DMS114 treated with DMSO at 0.1 percent for 48 hours (cell line): ENCODE data around the gene ADSL.
A peak's percentile ranks its signal among the peaks of the same experiment; 100 is the strongest.

Experiments used
- DNase-seq: peaks from one replicate; lab custom pipeline; 2025; ENCODE audit not compliant: unreplicated experiment; lab: John Stamatoyannopoulos, UW

Gene ADSL

DNA sequence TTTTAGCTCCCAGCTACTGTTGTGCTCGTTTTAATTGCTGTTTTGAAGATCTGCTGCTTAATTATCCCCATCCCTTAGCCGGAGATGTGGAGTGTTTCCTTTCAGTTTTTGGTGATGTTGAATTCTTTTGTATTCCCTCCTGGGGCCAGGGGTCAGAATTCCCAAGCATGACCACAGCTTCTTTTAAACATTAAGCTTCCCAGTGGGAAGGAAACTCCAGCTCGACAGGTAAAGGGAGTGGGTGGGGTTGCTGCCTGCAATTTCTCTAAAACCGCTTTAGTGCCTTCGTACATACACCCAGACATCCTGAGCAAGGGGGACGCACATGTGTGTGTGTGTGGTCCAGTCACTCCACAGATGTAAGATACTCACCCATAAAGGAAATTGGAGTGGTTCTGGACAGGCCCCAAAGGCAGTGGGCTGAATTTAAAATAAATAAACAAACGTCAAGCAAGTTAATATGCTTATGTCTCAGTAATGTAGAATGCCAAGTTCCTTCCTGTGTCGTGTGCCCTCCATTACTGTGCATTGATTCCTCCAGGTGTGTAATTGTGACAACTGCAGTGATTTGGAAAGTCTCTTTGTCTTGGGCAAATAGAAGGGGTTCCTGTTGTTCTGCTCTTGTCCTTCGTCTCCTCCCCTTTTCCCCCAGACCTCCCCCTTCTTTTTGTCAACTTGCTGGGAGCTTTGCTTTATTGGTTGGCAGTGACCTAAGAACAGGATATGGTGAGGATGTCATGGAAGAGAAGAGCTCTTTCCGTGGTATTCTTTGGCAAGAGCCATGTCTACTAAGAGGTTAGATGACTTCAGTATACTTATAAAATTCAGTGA, 19.2 kb upstream of the ADSL start:
- DNase-seq = no peak

DNA sequence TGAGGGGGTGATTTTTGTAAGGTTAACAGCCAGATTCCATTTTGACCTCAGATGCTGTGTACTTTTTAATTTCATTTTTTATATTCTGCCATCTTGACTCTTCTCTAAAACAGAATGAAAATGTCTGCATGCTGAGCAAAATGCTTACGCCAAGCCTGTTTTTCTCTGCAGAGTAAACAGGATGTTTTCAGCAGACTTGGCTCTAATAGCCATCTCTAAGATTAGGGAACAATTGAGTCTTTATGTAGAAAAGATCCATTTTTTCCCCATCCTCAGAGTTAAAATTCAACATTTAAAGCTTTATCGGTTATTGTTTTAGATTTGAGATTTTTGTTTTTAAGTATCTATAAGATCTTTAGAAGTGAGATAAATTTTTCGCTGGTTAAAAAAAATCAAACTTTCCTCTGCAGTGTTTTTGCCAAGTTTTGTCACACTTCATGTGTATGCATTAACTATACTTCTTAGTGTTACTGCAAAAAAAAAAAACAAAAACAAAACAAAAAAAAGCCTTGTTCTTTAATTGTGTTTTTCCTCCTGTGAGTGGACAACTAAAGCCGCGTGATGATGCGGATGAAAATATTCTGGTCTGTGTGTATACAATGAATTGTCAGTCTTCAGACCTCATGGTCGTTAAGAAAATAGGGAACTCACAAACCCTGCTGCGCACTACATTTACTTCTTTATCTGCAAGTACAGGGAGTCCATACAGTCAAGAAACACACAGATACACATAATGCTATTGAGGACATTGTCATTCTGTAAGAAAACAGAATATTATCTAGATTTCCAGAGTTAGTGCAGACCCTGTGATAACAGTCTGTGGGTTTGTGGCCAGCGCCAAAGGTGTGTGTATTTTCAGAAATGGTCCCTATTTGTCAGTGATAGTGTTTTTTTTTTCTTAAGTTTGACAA, 17.5 kb upstream of the ADSL start:
- DNase-seq = no peak

DNA sequence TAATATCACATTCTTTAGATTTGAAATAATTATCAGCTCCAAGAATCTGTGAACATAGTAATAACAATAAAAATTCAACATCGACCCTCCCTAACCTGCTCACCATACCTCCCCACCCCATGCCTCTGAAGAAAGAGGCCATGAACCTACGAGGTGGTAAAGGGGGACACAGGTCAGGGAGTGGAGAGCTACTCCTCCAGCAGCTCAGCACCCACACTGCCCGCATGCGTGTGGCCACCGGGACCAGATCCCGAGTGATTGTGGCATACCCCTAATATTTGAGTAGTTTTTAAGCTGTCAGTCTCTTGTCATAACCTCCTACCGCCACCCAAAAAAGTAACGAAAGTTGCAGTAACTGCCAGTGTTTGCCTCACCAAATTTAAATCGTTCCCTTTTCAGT, 16.8 kb upstream of the ADSL start:
- DNase-seq = no peak

DNA sequence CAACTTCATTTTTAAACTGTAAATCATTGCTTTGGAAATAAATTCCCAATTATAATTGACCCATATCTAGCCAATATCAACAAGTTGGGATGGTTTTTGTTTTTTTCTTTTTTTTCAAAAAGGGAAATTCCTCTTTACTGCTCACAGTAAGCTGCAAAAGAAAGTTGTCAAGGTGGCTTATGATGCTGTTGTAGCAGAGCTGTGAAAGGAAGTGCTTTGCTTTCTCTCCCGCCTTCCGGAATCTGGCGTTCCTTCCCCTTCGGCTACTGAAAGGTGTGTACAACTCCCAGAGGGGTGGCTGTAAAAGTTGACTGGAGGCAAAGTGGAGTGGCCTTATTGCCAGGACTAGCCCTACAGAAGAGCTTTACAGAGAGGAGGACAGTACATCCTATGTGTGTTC, 16.2 kb upstream of the ADSL start:
- no peak for DNase-seq

DNA sequence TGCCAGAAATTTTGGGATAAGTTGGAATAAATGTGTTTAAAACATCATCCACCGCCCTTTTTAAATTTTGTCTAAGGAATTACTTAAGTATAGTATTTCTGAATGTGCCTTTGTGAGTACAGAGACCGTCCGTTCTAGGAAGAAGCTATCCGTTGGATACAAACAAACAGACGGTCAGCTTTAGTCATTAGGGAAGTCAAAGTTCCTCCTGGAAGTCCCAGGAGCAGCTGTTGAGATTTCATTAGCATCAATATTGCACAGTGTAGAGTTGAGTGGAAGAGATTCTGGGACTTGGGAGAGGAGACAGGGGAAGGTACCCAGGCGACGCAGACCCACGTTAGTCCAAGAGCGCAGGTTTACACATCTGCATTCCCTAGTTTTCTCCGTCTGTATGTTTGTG, 15.7 kb upstream of the ADSL start:
- DNase-seq = no peak

DNA sequence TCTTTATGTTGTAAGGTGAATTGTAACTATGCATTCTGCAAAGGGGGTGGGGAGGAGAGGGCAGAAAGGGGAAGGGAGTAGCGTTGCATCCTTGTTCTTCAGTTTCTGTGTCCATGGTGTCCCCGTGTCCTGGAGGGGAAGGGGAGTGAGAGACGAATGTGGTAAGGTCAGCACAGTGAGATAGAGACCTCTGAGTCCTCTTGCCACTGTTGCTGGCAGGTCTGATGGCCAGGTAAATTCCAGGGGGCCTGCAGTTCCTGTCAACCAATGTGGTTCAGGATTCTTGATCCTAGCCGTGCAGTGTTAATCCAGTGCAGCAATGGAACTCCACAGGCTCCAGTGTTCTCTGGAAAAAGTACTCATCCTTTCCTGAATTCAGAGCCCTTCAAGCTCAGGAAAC, 14.6 kb upstream of the ADSL start:
- no peak for DNase-seq

DNA sequence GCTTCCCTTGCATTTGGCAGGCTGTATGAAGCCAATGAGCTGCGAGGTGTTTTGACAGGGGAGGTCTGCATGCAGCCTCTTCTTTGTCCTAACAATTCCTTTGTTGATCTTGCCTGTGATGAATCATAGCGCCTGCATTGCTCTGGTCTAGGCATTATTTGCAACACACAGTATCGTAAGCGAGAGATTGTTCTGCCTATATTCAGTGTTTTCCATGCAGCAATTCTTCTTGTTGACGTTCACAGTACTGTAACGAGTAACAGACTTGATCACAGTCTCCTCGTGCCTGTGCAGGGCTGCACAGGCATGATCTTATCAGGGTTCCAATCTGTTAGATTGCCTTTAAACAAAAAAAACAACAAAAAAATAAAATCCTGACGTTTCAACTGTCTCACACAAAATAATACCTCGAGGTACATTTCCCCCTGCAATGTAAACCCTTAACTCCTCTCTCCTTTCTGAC, 13.9 kb upstream of the ADSL start:
- no peak for DNase-seq

DNA sequence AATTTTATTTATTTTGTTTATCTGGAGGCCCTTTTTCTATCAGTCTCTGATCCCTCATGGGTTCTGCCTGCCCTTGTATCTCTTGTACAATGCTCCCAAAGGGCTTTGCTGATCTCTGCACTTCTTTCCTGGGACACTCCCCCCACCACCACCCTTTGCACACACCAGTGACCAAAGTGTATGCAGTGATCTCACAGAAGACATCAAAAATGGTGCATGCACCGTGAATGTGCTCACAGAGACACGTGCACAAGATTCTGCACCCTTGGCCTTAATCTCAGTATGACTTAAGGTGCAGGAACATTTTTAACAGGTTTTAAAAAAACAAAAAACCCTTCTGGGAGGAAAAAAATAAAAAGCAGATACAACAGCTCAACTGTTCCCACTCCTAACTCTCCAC, 12.2 kb upstream of the ADSL start:
- DNase-seq = no peak

DNA sequence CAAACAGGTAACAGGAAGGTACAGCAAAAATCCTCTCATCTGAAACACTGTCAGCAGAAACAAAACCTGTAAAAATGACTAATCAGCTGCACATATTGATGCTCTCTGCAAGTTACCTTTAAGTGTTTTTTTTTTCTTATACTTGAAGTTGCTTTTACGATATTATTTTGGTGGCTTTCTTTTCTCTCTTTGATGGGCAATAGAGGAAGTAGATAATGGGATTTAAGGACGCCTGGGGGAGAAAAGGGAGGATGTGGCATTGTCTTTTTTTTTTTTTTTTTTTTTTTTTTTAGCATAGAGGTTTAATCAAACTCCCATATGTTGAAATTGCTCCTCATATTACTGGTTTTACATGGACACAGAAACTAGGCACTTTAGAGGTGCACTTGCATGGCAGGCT, 11.4 kb upstream of the ADSL start:
- no peak for DNase-seq

DNA sequence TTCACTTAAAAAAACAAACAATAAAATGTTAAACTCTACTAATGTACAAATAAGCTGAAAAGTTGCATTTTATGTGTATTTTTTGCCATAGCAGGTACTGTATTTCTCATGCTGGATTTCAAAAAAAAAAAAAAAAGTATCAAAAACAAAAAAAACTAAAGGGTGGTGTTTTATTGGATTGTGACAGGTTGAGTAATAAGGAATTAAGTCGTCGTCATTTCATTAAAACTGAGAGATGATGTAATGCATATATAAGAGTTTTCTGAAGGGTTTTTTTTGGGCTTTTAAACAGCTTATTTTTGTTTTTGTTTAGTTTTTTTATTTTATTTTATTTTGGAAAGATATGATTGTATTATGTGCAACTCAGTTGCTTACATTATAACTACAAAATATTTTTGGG, 10.9 kb upstream of the ADSL start:
- DNase-seq = no peak

DNA sequence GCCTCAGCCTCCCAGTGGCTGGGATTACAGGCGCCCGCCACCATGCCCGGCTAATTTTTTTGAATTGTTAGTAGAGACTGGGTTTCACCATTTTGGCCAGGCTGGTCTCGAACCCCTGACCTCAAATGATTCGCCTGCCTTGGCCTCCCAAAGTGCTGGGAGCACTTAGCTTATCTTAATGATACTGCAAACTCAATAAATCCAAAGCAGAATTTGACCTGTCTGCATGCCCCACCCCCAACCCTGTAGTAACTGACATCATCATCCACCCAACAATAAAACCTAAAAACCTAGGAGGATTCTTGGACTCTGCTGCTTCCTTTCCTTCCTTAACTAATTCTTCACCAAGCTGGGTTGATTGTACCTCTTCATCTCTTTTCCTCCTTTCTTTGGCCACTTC, 6.3 kb upstream of the ADSL start:
- no peak for DNase-seq

DNA sequence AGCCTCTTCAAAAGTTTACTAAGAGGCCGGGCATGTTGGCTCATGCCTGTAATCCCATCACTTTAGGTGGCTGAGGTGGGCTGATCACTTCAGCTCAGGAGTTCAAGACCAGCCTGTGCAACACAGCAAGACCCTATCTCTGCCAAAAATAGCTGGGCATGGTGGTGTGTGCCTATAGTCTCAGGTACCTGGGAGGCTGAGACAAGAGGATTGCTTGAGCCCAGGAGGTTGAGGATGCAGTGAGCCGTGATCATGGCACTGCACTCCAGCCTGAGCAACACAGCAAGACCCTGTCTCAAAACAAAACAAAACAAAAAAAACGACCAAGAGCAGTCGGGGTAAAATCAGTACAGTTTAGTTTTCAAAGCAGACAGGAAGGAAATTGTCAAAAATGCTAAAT, 4.7 kb upstream of the ADSL start:
- DNase-seq = no peak

DNA sequence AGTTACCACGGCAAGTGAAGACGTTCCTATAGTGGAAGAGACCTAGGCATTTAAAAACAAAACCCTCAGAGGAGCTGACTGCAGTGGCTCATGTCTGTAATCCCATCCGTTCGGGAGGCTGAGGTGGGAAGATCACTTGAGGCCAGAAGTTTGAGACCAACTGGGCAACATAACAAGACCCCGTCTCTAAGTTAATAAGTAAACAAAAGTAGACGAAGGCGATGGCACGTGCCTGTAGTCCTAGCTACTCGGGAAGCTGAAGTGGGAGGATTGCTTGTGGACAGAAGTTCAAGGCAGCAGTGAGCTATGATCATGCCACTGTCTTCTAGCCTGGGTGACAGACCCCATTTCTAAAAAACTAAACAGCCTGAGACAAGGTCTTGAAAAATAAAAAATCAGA, 3.8 kb upstream of the ADSL start:
- DNase-seq = no peak

DNA sequence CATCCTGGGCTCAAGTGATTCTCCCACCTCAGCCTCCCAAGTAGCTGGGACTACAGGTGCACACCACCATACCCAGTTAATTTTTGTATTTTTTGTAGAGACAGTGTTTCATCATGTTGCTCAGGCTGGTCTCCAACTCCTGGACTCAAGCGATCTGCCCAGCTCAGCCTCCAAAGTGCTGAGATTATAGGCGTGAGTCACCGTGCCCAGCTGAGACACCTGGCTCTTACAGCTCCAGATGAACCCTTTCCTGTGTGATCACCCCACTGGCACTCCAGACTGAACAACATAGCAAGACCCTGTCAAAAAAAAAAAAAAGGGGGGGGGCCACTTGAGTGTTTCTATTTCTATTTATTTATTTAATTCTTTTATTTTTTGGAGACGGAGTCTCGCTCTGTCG, 1.0 kb upstream of the ADSL start:
- no peak for DNase-seq

DNA sequence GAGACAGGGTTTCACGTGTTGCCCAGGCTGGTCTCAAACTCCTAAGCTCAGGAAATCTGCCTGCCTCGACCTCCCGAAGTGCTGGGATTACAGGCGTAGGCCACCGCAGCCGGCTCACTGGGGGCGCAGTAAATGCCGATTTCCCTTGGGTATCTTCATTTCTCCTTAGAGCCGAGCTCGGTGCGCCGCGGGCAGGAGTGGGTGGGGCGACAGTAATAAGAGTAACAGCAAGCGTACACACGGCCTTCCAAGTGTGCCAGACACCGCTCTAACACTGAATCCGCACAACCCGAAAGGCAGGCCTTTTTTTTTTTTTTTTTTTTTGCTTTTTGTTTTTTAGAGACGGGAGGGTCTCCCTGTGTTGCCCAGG, 500 bp upstream of the ADSL start:
- peak; percentile 42 for DNase-seq

DNA sequence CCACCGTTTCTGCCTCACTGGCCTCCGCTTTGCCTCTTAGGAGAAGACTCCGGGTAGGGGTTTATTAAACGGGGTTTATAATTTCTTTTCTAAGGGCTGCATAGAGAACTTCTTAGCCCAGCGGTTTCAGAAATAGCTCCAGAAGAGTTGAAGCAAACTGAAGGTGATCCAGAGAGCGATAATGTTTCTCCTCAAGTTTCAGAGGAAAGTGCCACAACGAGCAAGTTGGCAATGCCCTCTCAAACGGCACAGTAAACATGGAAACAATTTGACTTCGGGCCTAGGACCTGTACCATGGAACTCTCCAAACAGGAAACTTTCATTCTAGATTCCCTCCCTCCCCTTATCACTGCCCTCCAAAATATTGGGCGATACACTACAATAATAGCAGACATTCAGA, 1.0 kb downstream of the ADSL start:
- DNase-seq = no peak

DNA sequence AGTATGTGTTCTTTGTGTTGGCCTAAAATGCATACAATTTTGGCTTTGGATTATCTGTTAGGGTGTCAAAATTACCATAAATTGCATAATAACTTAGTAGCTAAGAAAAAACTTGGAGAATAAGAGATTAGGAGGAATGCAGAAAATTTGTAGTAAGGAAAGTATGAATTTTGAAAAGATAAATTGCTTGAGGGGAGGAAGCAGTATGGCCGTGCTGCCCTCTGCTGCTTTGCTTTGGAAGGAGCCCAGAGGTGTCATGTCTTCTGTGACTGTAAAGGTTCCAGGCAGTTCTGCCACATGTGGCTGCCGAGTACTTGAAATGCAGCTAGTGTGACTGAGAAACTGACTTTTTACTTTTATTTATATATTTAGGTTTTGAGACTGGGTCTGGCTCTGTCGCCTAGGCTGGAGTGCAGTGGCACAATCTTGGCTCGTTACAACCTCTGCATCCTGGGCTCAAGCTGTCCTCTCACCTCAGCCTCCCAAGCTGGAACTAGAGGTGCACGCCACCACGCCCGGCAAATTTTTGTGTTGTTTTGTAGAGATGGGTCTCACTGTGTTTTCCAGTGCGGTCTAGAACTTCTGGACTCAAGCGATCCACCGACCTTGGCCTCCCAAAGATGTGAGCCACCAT, 1.8 kb downstream of the ADSL start:
- DNase-seq = peak; percentile 42

DNA sequence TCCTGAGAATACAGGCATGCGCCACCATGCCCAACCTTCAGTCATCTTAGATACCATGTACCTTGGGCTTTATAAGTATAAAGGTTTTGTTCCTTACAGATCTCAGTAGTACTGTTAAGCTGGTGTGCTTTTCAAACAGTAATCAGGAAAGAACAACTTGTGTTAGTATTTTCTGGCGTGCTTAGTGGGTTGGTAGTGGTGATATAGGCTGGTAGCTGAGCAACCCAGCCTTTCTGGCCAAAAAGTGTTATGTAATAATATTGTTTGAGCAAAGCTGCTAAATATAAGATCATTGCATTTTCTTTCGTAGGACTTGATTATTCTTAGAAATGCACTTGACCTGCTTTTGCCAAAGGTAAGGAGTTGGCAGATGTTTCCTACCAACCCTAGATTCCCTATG, 6.5 kb downstream of the ADSL start:
- DNase-seq = no peak

DNA sequence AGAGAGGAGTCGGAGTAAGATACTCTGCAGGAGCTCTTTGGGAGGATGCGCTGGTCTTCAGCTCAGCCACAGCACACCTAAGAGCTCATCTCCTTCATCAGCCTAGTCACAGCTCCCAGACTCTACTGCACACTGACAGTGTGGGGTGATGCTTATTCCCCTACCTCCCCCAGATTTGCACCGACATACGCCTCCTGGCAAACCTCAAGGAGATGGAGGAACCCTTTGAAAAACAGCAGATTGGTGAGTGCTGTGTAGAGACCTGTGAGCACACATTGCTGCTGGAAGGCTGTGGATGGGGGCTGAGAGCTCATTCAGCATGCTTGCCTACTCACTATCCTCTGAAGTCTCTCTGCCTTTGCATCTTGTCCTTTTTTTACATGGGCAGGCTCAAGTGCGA, 14.8 kb downstream of the ADSL start:
- no peak for DNase-seq

DNA sequence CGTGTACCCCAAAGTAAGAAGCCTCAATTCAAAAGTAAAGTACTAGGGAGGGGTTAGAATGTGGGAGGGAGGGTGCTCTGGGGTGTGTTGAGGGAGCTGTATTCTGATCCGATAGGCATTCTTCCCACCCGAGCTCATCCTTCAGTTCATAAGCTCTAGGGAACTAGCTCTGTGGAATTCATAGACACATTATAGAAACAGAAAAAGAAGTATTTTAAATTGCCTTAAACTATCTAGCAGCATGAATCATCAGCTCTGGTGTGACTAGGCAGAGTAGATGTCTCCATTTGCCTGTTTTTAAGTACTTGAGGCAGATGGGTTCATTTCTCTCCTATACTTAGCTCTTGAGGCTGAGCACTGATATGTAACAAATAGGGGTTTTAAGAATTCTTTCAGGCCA, 16.8 kb downstream of the ADSL start:
- DNase-seq = no peak

DNA sequence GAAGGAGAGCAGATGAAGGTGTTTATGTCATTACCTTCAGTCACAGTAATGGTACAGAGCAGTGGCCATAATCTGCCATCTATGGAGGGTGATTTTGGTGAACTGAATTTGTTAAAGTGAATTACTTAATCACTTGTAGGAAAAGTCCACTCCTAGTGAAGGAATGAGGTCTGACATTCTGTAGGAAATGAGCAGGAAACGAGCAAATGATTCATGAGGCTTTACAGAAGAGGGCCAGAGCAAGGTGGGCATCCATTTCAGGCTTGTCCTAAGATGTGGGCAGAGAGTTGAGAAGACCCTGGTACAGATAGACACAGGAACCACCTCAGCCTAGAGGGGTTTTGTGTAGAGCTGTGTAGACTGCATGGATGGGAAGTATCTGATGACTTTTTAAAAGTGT, 18.1 kb downstream of the ADSL start:
- no peak for DNase-seq

DNA sequence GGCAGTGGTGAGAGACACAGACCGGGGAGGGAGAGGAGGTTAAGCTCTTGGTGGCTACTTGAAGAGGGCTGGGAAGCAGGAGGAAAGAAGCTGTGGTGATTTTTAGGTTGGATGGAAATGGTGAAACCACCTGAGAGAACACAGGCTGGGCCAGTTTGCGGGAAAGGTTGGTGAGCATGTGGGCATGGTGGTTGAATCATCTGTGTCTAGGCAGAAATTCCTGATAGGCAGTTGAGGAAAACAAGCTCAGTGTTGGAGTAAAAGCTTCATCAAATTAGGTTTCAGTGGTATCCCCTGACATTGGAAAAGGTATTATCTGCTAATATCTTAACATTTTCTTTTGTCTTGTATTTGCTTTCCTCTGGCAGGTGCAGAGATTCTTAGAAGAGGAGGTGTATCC, 19.8 kb downstream of the ADSL start:
- DNase-seq = no peak
